Retinal pigment epithelial cell (primary cell): ENCODE measurements around the gene ASB7.
"Not testable (repeated sequence)": the region's sequence is repeated elsewhere in the genome, so short reads cannot be mapped to it uniquely, and the experiment has no call there.

ENCODE experiments used
- DNase-seq: peaks from one replicate; pipeline ENCODE4 v3.0.0-alpha.2; 2010; ENCODE audit warnings: low read depth
- H3K4me3 ChIP-seq: 2 replicates; pipeline ENCODE4 v1.5.1; 2011; ENCODE audit warnings: mild to moderate bottlenecking, low read length, control low read depth, moderate library complexity
- TF ChIP-seq, protein P1 (sequence below): conservative IDR thresholded peaks from 2 replicates; pipeline ENCODE4 v1.5.1; 2011; ENCODE audit warnings: low read depth, low read length, control low read depth, inconsistent platforms

Gene ASB7

DNA sequence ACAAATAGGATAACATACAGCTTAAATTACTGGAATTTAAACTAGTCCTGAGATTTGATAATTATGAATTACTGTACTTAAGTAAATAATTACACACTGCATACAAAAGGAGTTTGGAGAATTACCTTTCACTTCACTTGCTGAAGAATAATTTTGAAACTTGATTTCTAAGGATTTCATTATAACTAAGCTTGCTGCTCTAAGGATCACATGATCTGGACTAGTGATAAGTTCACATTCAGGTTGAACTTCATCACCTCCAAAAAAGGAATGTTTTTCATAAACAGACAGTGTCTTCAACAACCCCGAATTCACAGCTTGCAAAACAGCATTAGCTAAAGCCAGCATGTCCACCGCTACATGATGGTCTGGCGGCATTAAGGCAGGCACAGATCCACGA is 28.9 kb upstream of the ASB7 start:
- DNase-seq, result no peak
- TF ChIP-seq, protein P1, sequence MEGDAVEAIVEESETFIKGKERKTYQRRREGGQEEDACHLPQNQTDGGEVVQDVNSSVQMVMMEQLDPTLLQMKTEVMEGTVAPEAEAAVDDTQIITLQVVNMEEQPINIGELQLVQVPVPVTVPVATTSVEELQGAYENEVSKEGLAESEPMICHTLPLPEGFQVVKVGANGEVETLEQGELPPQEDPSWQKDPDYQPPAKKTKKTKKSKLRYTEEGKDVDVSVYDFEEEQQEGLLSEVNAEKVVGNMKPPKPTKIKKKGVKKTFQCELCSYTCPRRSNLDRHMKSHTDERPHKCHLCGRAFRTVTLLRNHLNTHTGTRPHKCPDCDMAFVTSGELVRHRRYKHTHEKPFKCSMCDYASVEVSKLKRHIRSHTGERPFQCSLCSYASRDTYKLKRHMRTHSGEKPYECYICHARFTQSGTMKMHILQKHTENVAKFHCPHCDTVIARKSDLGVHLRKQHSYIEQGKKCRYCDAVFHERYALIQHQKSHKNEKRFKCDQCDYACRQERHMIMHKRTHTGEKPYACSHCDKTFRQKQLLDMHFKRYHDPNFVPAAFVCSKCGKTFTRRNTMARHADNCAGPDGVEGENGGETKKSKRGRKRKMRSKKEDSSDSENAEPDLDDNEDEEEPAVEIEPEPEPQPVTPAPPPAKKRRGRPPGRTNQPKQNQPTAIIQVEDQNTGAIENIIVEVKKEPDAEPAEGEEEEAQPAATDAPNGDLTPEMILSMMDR, result no peak
- no peak overlapping the region for H3K4me3 ChIP-seq

DNA sequence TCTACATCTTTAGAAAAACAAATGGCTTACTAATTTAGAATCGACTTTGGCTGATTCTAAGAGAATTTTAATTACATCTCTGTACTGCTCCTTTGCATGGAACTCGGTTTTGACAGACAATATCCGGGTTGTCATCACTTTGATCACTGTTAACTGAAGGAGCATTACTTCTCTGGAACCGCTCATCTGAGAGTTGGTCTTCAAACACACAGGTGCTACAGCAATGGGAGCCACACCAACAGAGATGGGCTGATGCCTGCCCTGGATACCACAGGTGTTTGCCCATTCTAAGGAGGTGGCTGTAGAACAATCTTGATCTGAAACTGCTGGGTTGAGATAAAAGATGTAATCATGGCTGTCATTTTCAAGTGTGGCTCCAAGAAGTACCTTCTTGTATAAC is 22.0 kb upstream of the ASB7 start:
- no peak for DNase-seq
- no peak overlapping the region for H3K4me3 ChIP-seq
- TF ChIP-seq, protein P1, result no peak

DNA sequence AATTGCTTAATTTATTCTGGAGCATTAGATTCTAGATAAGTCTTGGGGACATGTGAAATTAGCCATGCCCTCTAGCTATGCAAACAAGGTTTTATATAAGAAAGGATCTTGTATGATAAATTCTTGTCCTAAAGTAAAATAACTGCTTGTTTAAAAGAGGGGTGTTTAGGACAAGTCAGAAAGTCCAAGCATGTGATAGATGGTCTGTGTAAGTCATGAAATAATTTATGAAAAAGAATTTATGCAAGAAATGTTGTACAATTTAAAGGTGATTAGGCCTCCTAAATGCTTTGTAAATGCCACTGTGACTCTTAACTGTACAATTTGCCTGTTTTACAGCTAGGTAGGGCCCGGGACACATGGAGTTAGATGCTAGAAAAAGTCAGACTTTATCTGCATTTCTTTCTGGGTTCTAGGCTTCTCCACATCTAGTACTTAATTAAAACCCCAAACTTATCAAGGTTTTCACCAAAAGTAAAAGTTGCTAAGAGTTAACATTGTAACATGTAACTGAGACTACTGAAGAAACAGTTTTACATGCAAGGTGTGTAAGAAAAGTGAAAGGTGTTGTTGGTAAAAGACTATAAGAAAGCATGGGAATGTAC is 13.6 kb upstream of the ASB7 start:
- TF ChIP-seq, protein P1, result no peak
- no peak for DNase-seq
- no peak overlapping the region for H3K4me3 ChIP-seq

DNA sequence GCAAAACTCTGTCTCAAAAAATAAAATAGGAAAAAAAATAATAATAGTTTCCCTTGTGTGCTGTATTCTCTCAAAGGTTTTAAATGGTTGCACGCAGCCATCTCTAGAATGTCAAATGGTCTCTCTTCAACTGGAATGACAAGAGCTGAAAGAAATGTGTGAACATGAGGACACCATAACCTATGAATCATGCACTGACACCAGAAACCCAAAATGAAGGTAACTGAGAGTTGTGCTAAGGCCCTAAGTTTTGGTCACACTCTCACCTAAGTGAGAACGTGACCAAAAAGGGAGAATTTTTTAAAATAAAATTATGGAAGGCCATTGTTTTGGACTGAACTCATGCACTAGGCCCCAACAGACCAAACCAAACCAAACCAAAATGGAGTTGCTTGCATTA is 11.2 kb upstream of the ASB7 start:
- DNase-seq, H3K4me3 ChIP-seq: not testable (repeated sequence)

DNA sequence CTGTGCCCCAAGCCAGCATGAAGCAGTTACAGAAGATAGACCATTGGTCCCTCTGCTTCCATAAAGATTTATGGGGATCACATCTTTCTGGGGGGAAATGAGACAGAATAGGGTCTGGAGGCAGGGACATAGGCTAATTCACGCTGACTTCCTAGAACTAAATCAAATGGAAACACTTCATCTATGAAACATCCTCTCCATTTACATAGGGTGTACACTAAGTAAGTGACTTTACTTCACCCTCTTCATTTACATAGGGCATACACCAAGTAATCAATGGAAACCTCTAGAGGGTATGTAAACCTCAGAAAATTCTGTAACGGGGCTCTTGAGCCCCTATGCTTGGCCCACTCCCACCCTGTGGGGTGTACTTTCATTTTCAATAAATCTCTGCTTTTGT is 10.6 kb upstream of the ASB7 start:
- TF ChIP-seq, protein P1, result no peak
- H3K4me3 ChIP-seq, result no peak overlapping the region

DNA sequence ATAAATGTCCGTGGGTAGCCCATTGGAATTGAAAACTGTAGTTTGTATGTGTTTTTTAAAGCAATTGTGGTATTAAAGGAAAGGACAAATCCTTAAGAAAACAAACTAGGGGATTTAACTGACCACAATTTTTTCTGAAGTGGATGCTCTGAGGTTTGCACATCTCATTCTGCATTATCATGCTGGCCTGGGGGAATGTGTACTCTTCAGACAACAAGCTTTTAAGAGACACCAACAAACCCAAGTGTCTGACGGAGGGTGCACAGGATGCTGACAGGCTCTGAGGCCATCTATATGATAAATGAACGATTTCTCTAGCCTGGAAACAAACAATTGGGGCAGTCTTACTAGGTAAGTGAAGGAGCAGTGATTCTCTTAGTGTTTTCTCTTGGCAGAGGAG is 9.5 kb upstream of the ASB7 start:
- TF ChIP-seq, protein P1, result no peak
- H3K4me3 ChIP-seq, result no peak overlapping the region
- no peak for DNase-seq

More for the DNA sequence above, 10.6 kb upstream of the ASB7 start:
- DNase-seq, result no peak

DNA sequence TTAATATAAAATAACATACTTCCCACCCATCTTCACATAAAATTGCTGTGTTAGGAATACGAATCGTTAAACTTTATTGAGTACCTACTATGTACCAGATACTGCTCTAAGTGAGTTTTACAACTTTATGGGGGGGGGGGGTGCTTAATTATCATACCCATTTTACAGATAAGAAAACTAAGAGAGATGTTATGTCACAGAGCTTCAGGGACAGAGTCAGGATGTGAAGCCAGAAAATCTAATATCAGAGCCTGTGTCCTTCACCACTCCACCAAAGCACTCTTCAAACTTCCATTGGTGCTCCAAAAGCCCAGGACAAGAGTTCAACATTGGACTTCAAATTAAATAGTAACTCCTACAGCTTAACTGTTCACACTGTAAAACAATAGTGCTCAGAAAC is 9.0 kb upstream of the ASB7 start:
- H3K4me3 ChIP-seq, result no peak overlapping the region
- no peak for DNase-seq
- TF ChIP-seq, protein P1, result no peak

DNA sequence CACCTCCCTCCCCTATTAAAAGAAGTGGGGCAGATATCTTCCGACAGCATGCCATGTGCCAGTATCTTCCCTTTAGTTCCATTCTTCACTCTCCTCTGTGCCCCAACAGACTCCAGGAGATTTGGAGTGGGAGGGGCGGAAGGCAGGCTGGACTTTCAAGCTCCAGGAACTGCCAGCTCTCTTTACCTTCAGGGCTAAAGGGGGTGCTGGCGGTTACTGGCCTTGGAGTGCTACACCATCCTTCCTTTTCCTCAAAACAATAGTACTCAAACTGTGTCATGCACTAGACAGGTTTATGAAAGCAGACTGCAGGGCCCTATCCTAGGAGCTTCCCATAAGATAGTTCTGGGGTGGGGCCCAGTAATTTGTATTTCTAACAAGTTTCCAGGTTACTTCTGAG is 6.4 kb upstream of the ASB7 start:
- DNase-seq, result no peak
- TF ChIP-seq, protein P1, result no peak
- H3K4me3 ChIP-seq, result no peak overlapping the region
